ENCODE results near the gene PHACTR1. TPM values are rescaled to one million over a fixed set of nuclear protein-coding genes. Genes with fewer than 3 reads are reported as not detected.

Gene PHACTR1
- total RNA-seq, 1 experiment from 2014 or later = 0.05 TPM

GRCh38 chr6:13260101-13260598 lies 543.6 kb downstream of the PHACTR1 start:
- peaks cover 3% of the 10 kb centered on the region; the same call in 1 of the 2 replicates for H3K27me3 ChIP-seq (ENCODE audit: control insufficient read depth, insufficient read depth, low read length)
- POLR2A ChIA-PET = no interaction called here

GRCh38 chr6:13260831-13261230 lies 544.3 kb downstream of the PHACTR1 start:
- BruUV-seq (replicated peaks) = no TSS peak
- DNase-seq (ENCODE audit: low read depth, low spot score) (no peak), ATAC-seq (no peak)
- ChIA-PET POLR2A (no interaction called here), CTCF (no interaction called here)
- H3K27me3 ChIP-seq (ENCODE audit: control insufficient read depth, insufficient read depth, low read length) = peaks cover 3% of the 10 kb centered on the region; the same call in 1 of the 2 replicates
- TF ChIP-seq SIN3A (IDR thresholded peaks at IDR 0.05; ENCODE audit: borderline replicate concordance, insufficient read depth, low read depth, low read length) (no peak), REST (IDR thresholded peaks at IDR 0.05; ENCODE audit: insufficient read depth in 1 of 2, low read depth in 2 of 2, low read length in 1 of 2) (no peak), CTCF (IDR thresholded peaks at IDR 0.05) (no peak), TCF7L2 (IDR thresholded peaks at IDR 0.05; ENCODE audit: low read depth, low read length) (no peak)
- no peaks in the 10 kb centered on the region for H3K36me3 ChIP-seq (ENCODE audit: control insufficient read depth, insufficient read depth, low read length)
- intact Hi-C loops (cut with micrococcal nuclease; ENCODE audit: unreplicated experiment) (no loop called here), in situ Hi-C loops (cut with HindIII; ENCODE audit: low pct_unique_long_range_greater_than_20kb, low sequenced_read_pairs) (no loop called here)
- H3K9me3 ChIP-seq (ENCODE audit: control insufficient read depth, insufficient read depth, low read depth, low read length) = no peaks in the 10 kb centered on the region
- no peaks in the 10 kb centered on the region for H3K4me1 ChIP-seq (ENCODE audit: control insufficient read depth, insufficient read depth, low read length)
- no peak overlapping the region for H3K27ac ChIP-seq (ENCODE audit: low read length)
- H3K4me3 ChIP-seq (ENCODE audit: low read depth in 2 of 2, low read length in 2 of 2) = no peak overlapping the region

More at GRCh38 chr6:13260101-13260598, 543.6 kb downstream of the PHACTR1 start:
- Histone ChIP-seq H3K9me3 (ENCODE audit: control insufficient read depth, insufficient read depth, low read depth, low read length) (no peaks in the 10 kb centered on the region), H3K36me3 (ENCODE audit: control insufficient read depth, insufficient read depth, low read length) (no peaks in the 10 kb centered on the region), H3K4me1 (ENCODE audit: control insufficient read depth, insufficient read depth, low read length) (no peaks in the 10 kb centered on the region), H3K4me3 (ENCODE audit: low read depth in 2 of 2, low read length in 2 of 2) (no peak overlapping the region), H3K27ac (ENCODE audit: low read length) (no peak overlapping the region)
- intact Hi-C loops (cut with micrococcal nuclease; ENCODE audit: unreplicated experiment) = no loop called here
- in situ Hi-C loops (cut with HindIII; ENCODE audit: low pct_unique_long_range_greater_than_20kb, low sequenced_read_pairs) = no loop called here
- ATAC-seq (no peak), DNase-seq (ENCODE audit: low read depth, low spot score) (no peak)
- CTCF ChIA-PET = no interaction called here
- BruUV-seq (replicated peaks) = no TSS peak
- TF ChIP-seq CTCF (IDR thresholded peaks at IDR 0.05) = no peak
- no peak for TF ChIP-seq SIN3A (IDR thresholded peaks at IDR 0.05; ENCODE audit: borderline replicate concordance, insufficient read depth, low read depth, low read length)
- TF ChIP-seq TCF7L2 (IDR thresholded peaks at IDR 0.05; ENCODE audit: low read depth, low read length) = no peak
- no peak for TF ChIP-seq REST (IDR thresholded peaks at IDR 0.05; ENCODE audit: insufficient read depth in 1 of 2, low read depth in 2 of 2, low read length in 1 of 2)
- TF ChIP-seq POLR2AphosphoS5 (IDR thresholded peaks at IDR 0.05; ENCODE audit: low read depth, low read length) = no peak
